ENCODE measurements around the gene SFRP5.

SFRP5 gene

GRCh38 chr10:97796651-97797050, 24.9 kb upstream of the SFRP5 start:
- ATAC-seq (peak; percentile 88), DNase-seq (ENCODE audit: low spot score in 2 of 2) (peak; percentile 14 to 57)
- Mint-ChIP-seq H3K4me1 (peaks cover 26% of the 10 kb centered on the region), H3K9me3 (peaks cover 9% of the 10 kb centered on the region), H3K36me3 (no peaks in the 10 kb centered on the region), H3K4me3 (peak overlapping the region; percentile 30), H3K27ac (peak overlapping the region; percentile 89)

- ATAC-seq (no peak), DNase-seq (ENCODE audit: low spot score in 2 of 2) (no peak)
- H3K9me3 Mint-ChIP-seq, result peaks cover 9% of the 10 kb centered on the region
- H3K27ac Mint-ChIP-seq, result peak overlapping the region; percentile 89
- H3K36me3 Mint-ChIP-seq, result no peaks in the 10 kb centered on the region
- H3K4me3 Mint-ChIP-seq, result no peak overlapping the region
- H3K4me1 Mint-ChIP-seq, result peaks cover 26% of the 10 kb centered on the region
Measured at GRCh38 chr10:97795886-97796285, 24.1 kb upstream of the SFRP5 start.

GRCh38 chr10:97791824-97792721, 20.3 kb upstream of the SFRP5 start:
- ATAC-seq (peak; percentile 70), DNase-seq (ENCODE audit: low spot score in 2 of 2) (peak; percentile 63 to 81)
- H3K36me3 Mint-ChIP-seq, result no peaks in the 10 kb centered on the region
- peaks cover 26% of the 10 kb centered on the region for H3K4me1 Mint-ChIP-seq
- peak overlapping the region; percentile 86 for H3K27ac Mint-ChIP-seq
- no peaks in the 10 kb centered on the region for H3K9me3 Mint-ChIP-seq
- H3K4me3 Mint-ChIP-seq, result no peak overlapping the region

GRCh38 chr10:97789770-97790397, 18.1 kb upstream of the SFRP5 start:
- DNase-seq (ENCODE audit: low spot score in 2 of 2) (no peak), ATAC-seq (no peak)
- no peaks in the 10 kb centered on the region for H3K9me3 Mint-ChIP-seq
- H3K4me1 Mint-ChIP-seq, result peaks cover 16% of the 10 kb centered on the region
- no peak overlapping the region for H3K4me3 Mint-ChIP-seq
- no peak overlapping the region for H3K27ac Mint-ChIP-seq
- no peaks in the 10 kb centered on the region for H3K36me3 Mint-ChIP-seq

GRCh38 chr10:97788552-97789442, 17.0 kb upstream of the SFRP5 start:
- no peaks in the 10 kb centered on the region for H3K9me3 Mint-ChIP-seq
- no peak overlapping the region for H3K27ac Mint-ChIP-seq
- H3K4me1 Mint-ChIP-seq, result peaks cover 13% of the 10 kb centered on the region
- no peak overlapping the region for H3K4me3 Mint-ChIP-seq
- DNase-seq (ENCODE audit: low spot score in 2 of 2) (no peak), ATAC-seq (no peak)
- no peaks in the 10 kb centered on the region for H3K36me3 Mint-ChIP-seq

GRCh38 chr10:97785731-97786130, 13.9 kb upstream of the SFRP5 start:
- ATAC-seq, result no peak
- H3K4me3 Mint-ChIP-seq, result no peak overlapping the region
- no peaks in the 10 kb centered on the region for H3K36me3 Mint-ChIP-seq
- no peak overlapping the region for H3K27ac Mint-ChIP-seq
- H3K4me1 Mint-ChIP-seq, result peaks cover 6% of the 10 kb centered on the region
- H3K9me3 Mint-ChIP-seq, result no peaks in the 10 kb centered on the region
- no peak for DNase-seq (ENCODE audit: low spot score in 2 of 2)

GRCh38 chr10:97785231-97785630, 13.4 kb upstream of the SFRP5 start:
- no peak for ATAC-seq
- peaks cover 6% of the 10 kb centered on the region for H3K4me1 Mint-ChIP-seq
- H3K9me3 Mint-ChIP-seq, result no peaks in the 10 kb centered on the region
- no peak overlapping the region for H3K4me3 Mint-ChIP-seq
- no peak for DNase-seq (ENCODE audit: low spot score in 2 of 2)
- no peak overlapping the region for H3K27ac Mint-ChIP-seq
- H3K36me3 Mint-ChIP-seq, result no peaks in the 10 kb centered on the region

- H3K27ac Mint-ChIP-seq, result no peak overlapping the region
- no peaks in the 10 kb centered on the region for H3K9me3 Mint-ChIP-seq
- no peaks in the 10 kb centered on the region for H3K36me3 Mint-ChIP-seq
- DNase-seq (ENCODE audit: low spot score in 2 of 2) (no peak), ATAC-seq (no peak)
- H3K4me1 Mint-ChIP-seq, result peaks cover 6% of the 10 kb centered on the region
- no peak overlapping the region for H3K4me3 Mint-ChIP-seq
Measured at GRCh38 chr10:97784200-97784810, 12.5 kb upstream of the SFRP5 start.

GRCh38 chr10:97782455-97783228, 10.8 kb upstream of the SFRP5 start:
- H3K4me3 Mint-ChIP-seq, result no peak overlapping the region
- ATAC-seq, result no peak
- no peaks in the 10 kb centered on the region for H3K9me3 Mint-ChIP-seq
- H3K4me1 Mint-ChIP-seq, result peaks cover 6% of the 10 kb centered on the region
- H3K27ac Mint-ChIP-seq, result peak overlapping the region; percentile 40
- no peak for DNase-seq (ENCODE audit: low spot score in 2 of 2)
- no peaks in the 10 kb centered on the region for H3K36me3 Mint-ChIP-seq

- H3K27ac Mint-ChIP-seq, result peak overlapping the region; percentile 69
Measured at GRCh38 chr10:97781618-97782331, 10.0 kb upstream of the SFRP5 start.

GRCh38 chr10:97780841-97781617, 9.2 kb upstream of the SFRP5 start:
- H3K36me3 Mint-ChIP-seq, result no peaks in the 10 kb centered on the region
- no peak overlapping the region for H3K4me3 Mint-ChIP-seq
- ATAC-seq (no peak), DNase-seq (ENCODE audit: low spot score in 2 of 2) (no peak)
- H3K9me3 Mint-ChIP-seq, result no peaks in the 10 kb centered on the region
- H3K27ac Mint-ChIP-seq, result peak overlapping the region; percentile 69
- peaks cover 6% of the 10 kb centered on the region for H3K4me1 Mint-ChIP-seq

More at GRCh38 chr10:97781618-97782331, 10.0 kb upstream of the SFRP5 start:
- no peaks in the 10 kb centered on the region for H3K9me3 Mint-ChIP-seq
- H3K36me3 Mint-ChIP-seq, result no peaks in the 10 kb centered on the region
- H3K4me3 Mint-ChIP-seq, result no peak overlapping the region
- ATAC-seq (peak; percentile 49), DNase-seq (ENCODE audit: low spot score in 2 of 2) (no peak)
- peaks cover 6% of the 10 kb centered on the region for H3K4me1 Mint-ChIP-seq

- no peaks in the 10 kb centered on the region for H3K9me3 Mint-ChIP-seq
- ATAC-seq (no peak), DNase-seq (ENCODE audit: low spot score in 2 of 2) (no peak)
- peaks cover 6% of the 10 kb centered on the region for H3K4me1 Mint-ChIP-seq
- H3K36me3 Mint-ChIP-seq, result no peaks in the 10 kb centered on the region
- peak overlapping the region; percentile 33 for H3K27ac Mint-ChIP-seq
- no peak overlapping the region for H3K4me3 Mint-ChIP-seq
Measured at GRCh38 chr10:97779975-97780374, 8.2 kb upstream of the SFRP5 start.

- Mint-ChIP-seq H3K27ac (no peak overlapping the region), H3K4me1 (peaks cover 6% of the 10 kb centered on the region), H3K9me3 (no peaks in the 10 kb centered on the region), H3K4me3 (no peak overlapping the region), H3K36me3 (no peaks in the 10 kb centered on the region)
- no peak for DNase-seq (ENCODE audit: low spot score in 2 of 2)
- ATAC-seq, result no peak
Measured at GRCh38 chr10:97779492-97779891, 7.7 kb upstream of the SFRP5 start.

Measured in stimulated activated effector memory CD8-positive, alpha-beta T cell treated with anti-CD3 and anti-CD28 coated beads, Interleukin-12 subunit alpha, Interleukin-12 subunit beta, amount 100 ng/mL, for 72 hours (primary cell).